ENCODE results near the gene NAPSA.

NAPSA gene

GRCh38 chr19:50310759-50311465 is 54.5 kb downstream of the NAPSA start:
- Histone ChIP-seq H3K9me3 (ENCODE audit: severe bottlenecking) (peaks cover 18% of the 10 kb centered on the region), H3K27ac (no peak overlapping the region), H3K27me3 (ENCODE audit: insufficient read depth, low read depth, severe bottlenecking) (peaks cover 74% of the 10 kb centered on the region), H3K4me3 (ENCODE audit: low read depth, low read length) (no peak overlapping the region), H3K36me3 (no peaks in the 10 kb centered on the region)
- no peak for DNase-seq
- TF ChIP-seq CTCF (IDR thresholded peaks at IDR 0.05; ENCODE audit: low read depth, low read length), result no peak

- H3K36me3 ChIP-seq, result no peaks in the 10 kb centered on the region
- H3K27me3 ChIP-seq (ENCODE audit: insufficient read depth, low read depth, severe bottlenecking), result peaks cover 74% of the 10 kb centered on the region
- H3K4me3 ChIP-seq (ENCODE audit: low read depth, low read length), result no peak overlapping the region
- peaks cover 18% of the 10 kb centered on the region for H3K9me3 ChIP-seq (ENCODE audit: severe bottlenecking)
- H3K27ac ChIP-seq, result no peak overlapping the region
- no peak for TF ChIP-seq CTCF (IDR thresholded peaks at IDR 0.05; ENCODE audit: low read depth, low read length)
- no peak for DNase-seq
These were observed 55.9 kb downstream of the NAPSA start for GRCh38 chr19:50309396-50310125.

GRCh38 chr19:50308991-50309390 is 56.4 kb downstream of the NAPSA start:
- no peak for TF ChIP-seq CTCF (IDR thresholded peaks at IDR 0.05; ENCODE audit: low read depth, low read length)
- no peak for DNase-seq
- peaks cover 75% of the 10 kb centered on the region for H3K27me3 ChIP-seq (ENCODE audit: insufficient read depth, low read depth, severe bottlenecking)
- no peaks in the 10 kb centered on the region for H3K36me3 ChIP-seq
- peaks cover 18% of the 10 kb centered on the region for H3K9me3 ChIP-seq (ENCODE audit: severe bottlenecking)
- H3K4me3 ChIP-seq (ENCODE audit: low read depth, low read length), result no peak overlapping the region
- no peak overlapping the region for H3K27ac ChIP-seq
